GM12872 (cell line): ENCODE data around the gene USF2.

Experiments used
- CTCF ChIP-seq: IDR thresholded peaks from 3 replicates; pipeline ENCODE4 v1.5.1; 2011; ENCODE audit warnings: low read depth, mild to moderate bottlenecking, low read length, moderate library complexity; ENCODE audit not compliant: insufficient read depth

The USF2 gene

GRCh38 chr19:35249146-35249847 is 19.5 kb upstream of the USF2 start:
- no peak for TF ChIP-seq CTCF

GRCh38 chr19:35249848-35250711 is 18.7 kb upstream of the USF2 start:
- TF ChIP-seq CTCF: no peak

- TF ChIP-seq CTCF: no peak
These were observed 17.3 kb upstream of the USF2 start for GRCh38 chr19:35251456-35251855.

- TF ChIP-seq CTCF: no peak
These were observed 15.2 kb upstream of the USF2 start for GRCh38 chr19:35253316-35254286.

- TF ChIP-seq CTCF: no peak
These were observed 14.1 kb upstream of the USF2 start for GRCh38 chr19:35254341-35255297.

- TF ChIP-seq CTCF: no peak
These were observed 12.2 kb upstream of the USF2 start for GRCh38 chr19:35256566-35256965.
